MV-4-11 (cell line): ENCODE measurements around the gene GAK.
"Not testable (repeated sequence)": the region's sequence is repeated elsewhere in the genome, so short reads cannot be mapped to it uniquely, and the experiment has no call there.

Experiments
- DNase-seq: peaks from one replicate; lab custom pipeline; 2025; lab: John Stamatoyannopoulos, UW

Gene GAK

DNA sequence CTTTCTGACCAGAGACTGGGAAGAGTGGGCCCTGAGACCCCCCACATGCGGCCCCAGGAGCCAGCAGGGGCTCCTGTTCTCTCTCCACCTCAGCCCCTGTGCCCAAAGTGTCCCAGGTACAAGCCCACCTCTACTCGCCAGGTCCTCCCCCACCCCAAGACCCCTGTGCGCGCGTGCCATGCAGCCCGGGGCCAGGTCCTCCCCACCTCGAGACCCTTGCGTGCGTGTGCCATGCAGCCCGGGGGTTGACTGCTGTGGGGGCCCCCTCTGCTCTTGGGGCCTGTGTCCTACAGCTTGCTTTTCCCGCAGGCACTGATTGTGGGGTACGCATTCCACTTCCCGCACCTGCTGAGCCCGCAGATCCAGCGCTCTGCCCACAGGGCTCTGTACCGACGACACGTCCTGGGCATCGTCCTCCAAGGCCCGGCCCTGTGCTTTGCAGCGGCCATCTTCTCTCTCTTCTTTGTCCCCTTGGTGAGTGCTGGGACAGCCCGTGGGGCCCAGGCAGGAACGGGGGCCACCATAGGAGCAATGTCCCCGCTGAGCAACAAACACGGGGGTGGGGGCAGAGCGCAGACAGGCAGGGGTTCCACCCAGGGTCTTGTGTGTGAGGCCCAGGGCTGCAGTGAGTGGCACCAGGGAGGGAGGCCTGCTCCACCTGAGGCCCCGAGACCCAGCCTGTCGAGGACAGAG lies 20.9 kb upstream of the GAK start:
- no peak for DNase-seq

DNA sequence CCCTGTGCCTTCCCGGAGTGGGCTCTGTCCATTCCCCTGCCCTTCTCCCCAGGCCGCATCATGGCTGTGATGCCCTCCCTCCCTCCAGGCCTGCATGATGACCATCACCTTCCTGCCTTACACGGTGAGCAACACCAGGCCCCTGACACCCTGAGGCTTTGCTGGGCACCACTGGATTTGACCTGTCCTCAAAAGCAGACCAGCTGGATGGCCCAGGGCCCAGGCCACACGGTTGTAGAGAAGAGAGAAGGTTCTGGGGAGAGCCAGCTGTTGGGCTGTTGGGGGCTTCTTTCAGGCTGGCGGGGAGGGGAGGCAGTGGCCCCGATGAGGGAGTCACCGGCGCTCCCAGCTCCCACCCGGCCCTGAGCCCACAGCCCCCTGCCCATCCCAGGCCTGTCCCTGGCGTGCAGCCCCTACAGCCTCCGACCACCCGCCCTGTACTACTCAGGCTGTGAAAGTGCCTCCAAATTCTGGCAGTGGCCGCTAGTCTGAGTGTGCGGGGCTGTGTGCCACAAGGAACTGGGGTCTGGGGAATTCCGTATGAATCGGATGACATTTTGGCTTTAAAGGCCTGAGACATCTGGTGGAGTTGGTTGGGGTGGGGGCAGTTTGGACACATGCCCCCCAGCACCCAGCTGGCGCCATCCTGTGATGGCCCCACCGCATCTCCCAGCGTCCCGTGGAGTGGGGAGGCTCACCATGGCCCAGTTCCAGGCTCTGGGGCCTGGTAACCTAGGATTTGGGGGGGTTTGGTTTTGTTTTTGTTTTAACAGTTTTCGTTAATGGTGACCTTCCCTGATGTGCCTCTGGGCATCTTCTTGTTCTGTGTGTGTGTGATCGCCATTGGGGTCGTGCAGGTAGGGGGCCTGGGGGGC lies 19.7 kb upstream of the GAK start:
- DNase-seq = no peak

DNA sequence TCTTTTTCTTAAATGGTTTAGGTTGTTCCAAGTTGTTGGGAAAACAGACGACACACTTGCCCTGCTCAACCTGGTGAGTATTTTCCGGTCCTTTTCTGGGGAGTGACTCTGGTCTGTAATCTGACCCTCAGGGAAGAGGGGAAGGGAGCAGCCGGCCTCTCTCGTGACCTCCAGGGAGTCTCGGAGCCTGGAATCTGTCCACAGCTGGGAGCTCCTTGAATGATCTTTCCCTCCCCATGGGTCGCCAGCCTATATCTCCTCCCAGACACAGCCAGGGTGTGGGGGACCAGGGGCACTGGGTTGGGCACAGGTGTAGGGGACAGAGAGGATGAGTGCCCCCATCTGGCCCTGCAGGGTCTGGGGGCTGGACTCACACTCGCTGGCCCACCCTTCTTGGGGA lies 19.1 kb upstream of the GAK start:
- DNase-seq = no peak

DNA sequence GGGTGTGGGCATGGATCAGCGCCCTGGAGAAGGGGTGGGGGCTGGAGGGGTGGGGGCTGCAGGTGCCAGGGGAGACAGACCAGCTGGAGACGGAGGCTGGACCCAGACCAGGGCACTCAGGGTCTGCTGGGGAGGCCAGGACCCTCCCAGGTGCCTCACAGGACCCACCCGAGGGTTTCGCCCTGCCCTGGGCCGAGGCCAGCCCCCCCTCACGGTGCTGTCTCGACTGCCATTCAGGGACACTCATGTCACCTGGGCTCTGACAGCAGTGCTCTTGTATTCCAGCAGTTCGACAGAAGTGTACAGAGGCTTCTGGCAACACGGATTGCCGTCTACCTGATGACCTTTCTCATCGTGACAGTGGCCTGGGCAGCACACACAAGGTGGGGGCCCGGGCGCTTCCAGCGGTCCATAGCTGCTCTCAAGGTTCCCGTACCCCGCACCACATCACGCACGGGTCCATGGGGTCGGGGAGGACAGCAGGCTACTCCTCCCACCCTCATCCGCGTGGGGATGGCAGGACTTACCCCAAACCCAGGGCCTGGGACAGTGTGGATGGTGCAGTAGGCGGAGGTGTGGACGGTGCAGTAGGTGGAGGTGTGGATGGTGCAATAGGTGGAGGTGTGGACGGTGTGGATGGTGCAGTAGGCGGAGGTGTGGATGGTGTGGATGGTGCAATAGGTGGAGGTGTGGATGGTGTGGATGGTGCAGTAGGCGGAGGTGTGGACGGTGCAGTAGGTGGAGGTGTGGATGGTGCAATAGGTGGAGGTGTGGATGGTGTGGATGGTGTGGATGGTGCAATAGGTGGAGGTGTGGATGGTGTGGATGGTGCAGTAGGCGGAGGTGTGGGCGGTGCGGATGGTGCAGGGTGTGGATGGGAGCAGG lies 18.3 kb upstream of the GAK start:
- no peak for DNase-seq

DNA sequence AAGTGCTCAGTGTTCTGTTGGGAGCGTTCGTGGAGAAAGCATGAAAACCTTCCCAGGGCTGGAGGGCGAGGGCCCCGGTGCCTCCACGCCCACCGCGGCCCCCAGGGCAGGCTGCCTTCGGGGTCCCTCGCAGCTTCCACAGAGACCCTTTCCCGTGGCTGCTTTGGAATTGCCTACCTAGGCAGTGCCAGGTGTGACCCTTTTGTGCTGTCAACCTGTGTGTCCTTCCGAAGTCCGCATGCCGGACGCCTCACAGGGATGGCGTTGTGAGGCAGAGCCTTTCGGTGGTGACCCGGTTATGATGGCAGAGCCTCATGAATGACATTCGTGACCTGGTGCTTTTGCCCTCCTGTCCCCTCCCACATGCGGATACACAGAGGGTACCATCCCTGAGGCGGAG lies 17.5 kb upstream of the GAK start:
- DNase-seq = no peak

DNA sequence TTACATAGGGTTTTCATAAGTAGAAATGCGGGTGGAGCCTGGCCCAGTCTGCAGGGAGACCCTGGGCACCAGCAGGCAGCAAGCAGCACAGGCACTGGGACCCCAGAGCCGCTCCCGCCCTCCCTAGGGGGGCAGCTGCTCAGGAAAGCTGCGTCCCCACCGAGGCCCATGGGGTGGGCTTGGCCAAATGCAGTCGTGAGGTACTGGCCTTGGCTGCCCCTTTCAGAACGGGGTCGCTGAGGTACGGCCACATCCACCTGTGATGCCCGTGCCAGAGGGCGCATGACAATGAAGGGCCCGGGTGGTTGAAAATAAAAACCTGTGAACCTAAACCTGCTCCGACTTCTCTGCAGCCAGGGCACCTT lies 16.8 kb upstream of the GAK start:
- DNase-seq = no peak

DNA sequence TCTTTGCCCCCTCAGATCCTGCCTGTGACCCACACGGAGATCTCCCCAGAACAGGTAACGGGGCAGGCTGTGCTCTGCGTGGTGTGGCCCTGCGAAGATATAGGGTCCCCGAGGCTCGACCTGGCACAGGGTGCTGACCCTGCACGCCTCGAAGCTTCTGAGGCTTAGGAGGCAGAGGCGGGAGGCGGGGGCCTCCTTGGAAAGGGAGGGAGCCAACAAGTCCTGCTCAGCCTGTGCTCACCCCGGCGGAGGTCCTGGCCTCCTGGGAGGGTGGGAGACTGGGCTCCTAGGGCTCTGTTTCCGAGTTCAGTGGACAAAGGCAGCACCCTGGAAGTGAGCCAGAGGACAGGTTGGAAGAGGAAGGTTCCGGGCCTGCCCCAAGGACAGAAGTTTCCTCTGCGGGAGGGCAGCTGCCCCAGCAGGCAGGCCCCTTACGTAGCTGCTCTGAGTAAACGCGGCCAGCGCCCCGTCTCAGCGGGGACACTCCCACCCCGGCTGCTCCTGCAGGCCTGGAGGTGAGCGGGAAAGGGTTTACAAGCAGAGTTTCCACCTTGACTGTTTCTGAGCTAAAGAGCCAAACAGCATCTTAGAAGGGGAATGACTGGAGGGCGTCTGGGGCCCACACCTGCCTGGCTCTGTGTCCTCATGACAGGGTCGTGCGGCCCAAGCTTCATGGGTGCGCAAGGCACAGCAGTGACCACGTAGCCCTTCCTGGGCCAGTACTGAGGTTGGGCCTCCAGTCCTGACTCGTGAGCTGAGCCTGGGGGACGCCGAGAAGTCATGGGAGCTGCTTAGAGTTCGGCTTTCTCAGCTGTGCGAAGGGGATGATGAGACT lies 16.2 kb upstream of the GAK start:
- DNase-seq = no peak

DNA sequence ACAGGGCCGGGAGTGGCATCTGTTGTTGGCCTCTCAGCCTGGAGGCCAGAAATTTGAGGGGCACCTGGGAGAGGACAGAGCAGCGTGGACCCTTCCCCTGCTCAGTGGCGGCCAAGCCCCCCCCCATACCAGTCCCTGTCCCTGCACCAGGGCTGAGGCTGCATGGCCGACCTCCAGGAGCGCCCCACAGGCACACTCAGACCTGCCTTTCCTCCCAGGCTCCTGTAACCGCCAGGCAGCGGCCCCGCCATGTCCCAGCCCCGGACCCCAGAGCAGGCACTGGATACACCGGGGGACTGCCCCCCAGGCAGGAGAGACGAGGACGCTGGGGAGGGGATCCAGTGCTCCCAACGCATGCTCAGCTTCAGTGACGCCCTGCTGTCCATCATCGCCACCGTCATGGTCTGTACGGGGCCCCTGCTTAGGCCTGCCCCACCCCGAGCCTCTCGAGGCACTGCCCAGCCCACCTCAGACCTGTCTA lies 15.4 kb upstream of the GAK start:
- no peak for DNase-seq

DNA sequence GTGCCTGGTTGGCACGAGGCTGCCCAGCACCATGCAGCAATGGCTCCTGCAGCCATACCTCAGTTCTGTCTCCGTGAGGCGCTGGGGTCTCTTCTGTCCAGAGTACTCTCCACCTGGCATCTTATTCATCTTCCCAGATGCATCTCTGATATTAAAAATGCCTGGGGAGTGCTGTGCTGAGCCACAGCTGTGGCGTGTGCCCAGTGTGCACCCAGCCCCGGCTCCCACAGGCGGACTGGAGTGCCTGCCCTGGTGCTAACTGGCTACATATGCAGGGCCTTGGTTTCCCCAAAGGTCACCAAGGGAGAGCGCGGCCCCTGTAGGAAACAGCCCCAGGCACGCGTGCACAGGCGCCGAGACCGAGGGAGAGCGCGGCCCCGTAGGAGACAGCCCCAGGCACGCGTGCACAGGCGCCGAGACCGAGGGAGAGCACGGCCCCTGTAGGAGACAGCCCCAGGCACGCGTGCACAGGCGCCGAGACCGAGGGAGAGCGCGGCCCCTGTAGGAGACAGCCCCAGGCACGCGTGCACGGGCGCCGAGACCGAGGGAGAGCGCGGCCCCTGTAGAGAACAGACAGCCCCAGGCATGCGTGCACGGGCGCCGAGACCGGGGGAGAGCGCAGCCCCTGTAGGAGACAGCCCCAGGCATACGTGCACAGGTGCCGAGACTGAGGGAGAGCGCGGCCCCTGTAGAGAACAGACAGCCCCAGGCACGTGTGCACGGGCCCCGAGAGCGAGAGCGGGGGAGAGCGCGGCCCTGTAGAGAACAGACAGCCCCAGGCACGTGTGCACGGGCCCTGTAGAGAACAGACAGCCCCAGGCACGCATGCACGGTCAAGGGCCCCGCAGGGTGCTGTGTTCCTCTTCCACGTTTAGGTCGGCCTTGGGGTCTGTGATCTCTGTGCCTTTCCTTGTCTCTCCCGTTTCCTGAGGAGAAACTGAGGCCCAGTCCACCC lies 14.7 kb upstream of the GAK start:
- no peak for DNase-seq

DNA sequence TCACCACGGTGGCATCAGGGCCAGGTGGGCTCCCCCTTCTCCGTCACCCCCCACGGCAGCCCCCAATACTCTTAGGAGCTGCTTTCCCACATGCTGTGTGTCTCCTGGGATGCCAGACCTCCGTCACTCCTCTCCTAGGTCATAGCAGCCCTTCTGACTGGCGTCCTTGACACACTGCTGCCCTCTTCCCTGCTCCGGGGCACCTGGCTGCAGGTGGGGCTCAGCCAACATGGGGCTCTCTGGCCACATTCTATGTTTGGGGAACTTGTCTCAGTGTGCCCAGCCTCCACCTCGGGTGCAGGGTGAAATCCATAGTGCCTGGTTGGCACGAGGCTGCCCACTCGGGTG lies 14.0 kb upstream of the GAK start:
- no peak for DNase-seq

DNA sequence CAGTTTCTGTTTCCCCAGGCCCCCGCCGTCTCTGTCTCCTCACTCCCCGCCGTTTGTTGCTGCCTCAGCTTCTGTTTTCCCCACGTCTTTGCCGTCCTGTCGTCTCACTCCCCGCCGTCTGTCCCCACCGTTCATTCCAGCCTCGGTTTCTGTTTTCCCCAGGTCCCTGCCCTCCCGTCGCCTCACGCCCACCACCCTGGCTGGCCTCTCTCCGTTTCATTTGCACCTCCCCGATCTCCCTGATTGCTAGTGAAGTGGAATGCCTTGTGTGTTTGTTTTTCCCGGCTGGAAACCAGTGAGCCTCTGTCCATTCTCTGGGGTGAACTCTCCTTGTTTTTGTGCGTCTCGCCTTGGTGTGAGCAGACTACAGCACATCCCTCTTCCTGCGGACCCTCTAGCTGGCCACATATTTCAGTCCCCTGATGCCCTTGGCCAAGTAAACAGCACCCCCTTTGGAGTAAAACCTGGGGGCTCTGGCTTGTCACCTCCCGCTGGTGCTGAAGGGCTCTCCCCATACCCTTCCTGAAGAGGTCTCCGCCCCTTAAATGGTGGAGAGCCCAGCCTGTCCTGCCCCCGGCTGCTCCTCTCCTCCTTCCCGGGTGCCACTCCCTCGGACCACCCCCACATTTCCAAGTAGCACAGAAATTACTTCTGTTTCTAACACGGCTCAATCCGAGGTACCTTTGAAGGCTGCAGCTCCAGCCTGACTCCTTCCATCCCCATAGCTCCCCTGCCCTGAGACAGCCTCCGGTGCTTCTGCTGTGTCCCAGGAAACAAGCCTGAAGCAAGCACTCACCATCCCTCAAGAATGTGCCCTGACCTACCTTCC lies 13.4 kb upstream of the GAK start:
- no peak for DNase-seq

DNA sequence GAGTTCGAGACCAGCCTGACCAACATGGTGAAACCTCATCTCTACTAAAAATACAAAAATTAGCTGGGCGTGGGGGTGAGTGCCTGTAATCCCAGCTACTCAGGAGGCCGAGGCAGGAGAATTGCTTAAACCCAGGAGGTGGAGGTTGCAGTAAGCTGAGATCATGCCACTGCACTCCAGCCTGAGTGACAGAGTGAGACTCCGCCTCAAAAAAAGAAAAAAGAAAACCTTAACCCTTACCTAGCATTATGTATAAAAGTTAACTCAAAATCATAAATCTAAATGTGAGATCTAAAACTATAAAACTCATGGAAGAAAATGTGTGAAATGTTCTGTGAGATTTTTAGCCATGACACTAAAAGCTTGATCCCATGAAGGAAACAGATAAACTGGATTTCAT lies 7.4 kb upstream of the GAK start:
- not testable (repeated sequence) for DNase-seq

DNA sequence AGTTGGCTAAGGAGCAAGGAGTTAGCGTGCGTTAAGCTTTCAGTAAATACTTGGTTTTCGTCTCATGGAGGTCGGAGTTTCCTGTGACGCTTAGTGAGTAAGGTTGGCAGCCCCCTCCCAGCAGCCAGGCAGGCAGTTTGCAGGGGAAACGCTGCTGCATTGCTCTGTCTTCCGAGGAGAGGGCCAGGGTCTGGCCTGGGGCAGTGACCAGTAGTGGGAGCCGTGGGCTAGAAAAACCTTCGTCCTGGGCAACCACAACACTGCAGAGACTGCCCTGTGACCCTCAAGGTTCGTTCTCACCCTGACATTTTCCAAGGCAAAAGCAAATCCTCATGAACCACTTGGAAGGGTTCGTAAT lies 576 bp upstream of the GAK start:
- DNase-seq = no peak

DNA sequence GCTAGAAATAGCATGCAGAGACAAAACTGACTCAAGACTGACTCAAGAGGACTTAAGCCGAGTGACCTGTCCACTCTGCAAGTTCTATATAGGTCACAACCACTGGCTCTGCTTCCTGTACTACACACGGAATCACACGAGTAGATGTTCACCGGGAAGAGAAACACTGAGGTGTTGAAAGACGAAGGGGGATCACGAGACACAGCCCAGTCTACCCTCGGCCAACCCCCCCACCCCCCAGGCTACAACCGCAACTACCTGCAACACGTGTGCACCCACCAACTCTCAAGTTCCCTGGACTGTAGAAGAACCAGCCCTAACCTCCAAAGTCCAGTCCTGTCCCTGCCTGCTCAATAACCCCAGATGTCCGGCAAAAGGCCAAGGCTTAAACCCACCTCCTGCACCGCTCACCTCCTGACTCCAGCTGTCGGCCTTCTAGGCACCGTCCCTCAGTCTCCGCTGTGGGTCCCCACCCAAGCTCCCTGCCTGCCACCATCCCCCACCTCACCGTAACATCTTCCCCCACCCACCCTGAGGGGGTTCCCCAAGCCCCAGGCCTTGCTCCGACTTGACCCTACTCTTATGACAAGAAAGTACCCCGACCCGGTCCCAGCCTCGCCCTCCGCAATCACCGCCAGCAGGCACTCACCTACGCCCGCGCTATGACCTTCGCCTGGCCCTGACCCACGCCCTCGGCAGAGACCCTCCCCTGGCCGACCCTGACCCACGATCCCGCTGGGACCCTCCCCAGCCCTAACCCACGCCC lies 739 bp downstream of the GAK start:
- peak; percentile 9 for DNase-seq

DNA sequence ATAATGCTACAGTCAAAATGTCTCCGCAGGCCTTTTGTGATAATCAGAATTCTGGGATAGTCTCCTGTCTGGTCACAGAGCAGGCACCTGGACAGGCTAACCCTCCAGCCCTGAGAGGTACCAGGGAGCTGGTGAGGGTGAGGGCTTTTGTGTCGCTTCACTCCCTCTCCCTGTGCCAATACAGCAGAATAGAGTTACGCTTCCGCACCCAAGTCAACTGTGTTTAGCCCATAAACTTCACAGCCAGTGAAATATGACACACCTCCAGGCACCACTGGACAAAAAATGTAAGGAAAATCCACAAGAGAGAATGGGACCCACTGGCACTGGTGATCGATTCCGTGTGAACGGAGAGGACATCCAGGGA lies 1.3 kb downstream of the GAK start:
- DNase-seq = no peak

DNA sequence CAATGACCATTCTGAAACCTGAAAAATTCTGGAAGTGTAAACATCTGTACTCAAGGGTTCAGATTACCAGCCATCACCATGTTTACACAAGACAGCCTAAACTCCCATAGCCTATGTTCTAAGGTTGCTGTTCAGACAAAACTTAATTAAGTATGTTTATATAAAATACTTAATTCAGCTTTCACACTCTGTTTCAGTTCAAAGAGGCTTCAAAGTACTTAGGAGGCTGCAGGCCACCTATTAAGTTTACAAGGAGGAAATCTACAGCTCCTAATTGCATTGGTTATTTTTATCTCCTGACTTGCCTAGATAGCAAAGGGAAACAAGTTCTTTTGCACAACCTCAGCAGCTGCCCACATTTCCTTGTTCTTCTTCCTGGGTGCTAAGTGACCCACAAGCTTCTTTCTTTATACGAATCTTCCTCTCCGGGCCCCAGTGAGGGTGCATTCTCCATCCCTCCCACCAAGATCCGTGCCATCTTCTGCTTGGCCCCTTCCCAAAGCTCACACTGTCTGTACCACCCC lies 2.0 kb downstream of the GAK start:
- peak; percentile 76 for DNase-seq

DNA sequence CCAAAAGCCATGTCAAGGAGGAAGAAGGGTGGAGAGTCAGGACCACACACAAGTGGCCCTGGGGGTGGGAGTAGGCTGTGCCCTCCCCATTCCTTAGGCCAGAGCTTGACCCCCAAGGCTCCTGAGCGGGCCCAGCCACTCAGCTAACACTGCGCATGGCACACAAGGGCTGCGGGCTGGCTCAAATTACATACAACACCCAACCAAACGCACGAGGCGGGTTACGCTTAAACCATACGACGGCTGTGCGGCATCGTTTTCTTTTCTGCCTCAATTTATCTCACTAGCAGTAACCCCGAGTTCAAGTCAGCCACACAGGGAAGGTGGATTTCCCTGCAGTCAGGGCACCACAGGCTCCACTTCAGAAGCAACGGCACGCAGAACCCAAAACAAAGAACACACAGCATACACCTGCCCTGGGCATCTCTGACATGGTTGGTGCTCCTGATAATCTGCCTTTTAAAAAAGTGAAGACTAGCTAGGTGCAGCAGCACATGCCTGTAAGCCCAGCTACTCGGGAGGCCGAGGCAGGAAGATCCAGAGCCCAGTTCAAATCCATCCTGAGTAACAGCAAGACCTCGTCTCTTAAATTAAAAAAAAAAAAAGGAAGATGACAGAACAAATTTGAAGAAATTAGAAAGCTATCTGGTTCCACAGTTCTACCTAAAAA lies 2.9 kb downstream of the GAK start:
- DNase-seq = no peak

DNA sequence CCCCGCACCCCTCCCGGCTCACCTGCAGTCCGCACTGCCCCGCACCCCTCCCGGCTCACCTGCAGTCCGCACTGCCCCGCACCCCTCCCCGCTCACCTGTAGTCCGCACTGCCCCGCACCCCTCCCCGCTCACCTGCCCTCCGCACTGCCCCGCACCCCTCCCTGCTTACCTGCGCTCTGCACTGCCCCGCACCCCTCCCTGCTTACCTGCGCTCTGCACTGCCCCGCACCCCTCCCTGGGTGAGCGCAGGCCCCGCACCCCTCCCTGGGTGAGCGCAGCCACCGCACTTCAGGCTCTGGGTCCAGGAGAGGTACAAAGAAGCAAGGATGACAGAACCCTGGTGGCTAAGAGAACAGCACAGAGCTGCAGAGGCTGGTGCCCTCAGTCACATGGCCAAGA lies 4.5 kb downstream of the GAK start:
- not testable (repeated sequence) for DNase-seq
